Measurements from ENCODE around the gene HIVEP3.

HIVEP3 gene

GRCh38 chr1:41638086-41639024, 280.4 kb downstream of the HIVEP3 start:
- H3K27ac ChIP-seq (replicated peaks), result no peak overlapping the region
- no peak for DNase-seq (ENCODE audit: low read depth in 1 of 2, low spot score in 1 of 2)
- TF ChIP-seq POLR2AphosphoS5 (IDR thresholded peaks at IDR 0.05; ENCODE audit: low read depth) (no peak), SPI1 (IDR thresholded peaks at IDR 0.05; ENCODE audit: borderline replicate concordance, low read depth) (no peak)
- TF ChIP-seq, protein P1, sequence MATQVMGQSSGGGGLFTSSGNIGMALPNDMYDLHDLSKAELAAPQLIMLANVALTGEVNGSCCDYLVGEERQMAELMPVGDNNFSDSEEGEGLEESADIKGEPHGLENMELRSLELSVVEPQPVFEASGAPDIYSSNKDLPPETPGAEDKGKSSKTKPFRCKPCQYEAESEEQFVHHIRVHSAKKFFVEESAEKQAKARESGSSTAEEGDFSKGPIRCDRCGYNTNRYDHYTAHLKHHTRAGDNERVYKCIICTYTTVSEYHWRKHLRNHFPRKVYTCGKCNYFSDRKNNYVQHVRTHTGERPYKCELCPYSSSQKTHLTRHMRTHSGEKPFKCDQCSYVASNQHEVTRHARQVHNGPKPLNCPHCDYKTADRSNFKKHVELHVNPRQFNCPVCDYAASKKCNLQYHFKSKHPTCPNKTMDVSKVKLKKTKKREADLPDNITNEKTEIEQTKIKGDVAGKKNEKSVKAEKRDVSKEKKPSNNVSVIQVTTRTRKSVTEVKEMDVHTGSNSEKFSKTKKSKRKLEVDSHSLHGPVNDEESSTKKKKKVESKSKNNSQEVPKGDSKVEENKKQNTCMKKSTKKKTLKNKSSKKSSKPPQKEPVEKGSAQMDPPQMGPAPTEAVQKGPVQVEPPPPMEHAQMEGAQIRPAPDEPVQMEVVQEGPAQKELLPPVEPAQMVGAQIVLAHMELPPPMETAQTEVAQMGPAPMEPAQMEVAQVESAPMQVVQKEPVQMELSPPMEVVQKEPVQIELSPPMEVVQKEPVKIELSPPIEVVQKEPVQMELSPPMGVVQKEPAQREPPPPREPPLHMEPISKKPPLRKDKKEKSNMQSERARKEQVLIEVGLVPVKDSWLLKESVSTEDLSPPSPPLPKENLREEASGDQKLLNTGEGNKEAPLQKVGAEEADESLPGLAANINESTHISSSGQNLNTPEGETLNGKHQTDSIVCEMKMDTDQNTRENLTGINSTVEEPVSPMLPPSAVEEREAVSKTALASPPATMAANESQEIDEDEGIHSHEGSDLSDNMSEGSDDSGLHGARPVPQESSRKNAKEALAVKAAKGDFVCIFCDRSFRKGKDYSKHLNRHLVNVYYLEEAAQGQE (IDR thresholded peaks at IDR 0.05; ENCODE audit: insufficient replicate concordance, low read depth), result peak; percentile 40

DNA sequence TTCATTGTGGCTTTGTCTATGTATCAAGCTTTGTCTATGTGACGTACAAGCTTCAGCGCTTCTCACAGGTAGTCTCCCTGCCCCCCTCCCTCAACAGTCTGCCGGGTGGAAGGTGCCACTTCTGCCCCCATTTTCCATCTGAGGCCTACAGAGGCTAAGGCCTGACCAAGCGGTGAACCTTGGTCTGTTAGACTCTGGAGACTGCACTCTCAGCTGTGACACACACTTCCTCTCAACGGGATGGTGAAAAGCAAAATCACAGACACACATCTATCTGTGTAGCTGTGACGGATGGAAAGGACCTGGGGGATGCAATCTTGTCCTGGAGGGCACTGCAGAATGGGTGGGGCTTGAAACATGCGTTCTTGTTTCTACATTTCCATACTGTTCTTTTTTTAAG, 281.4 kb downstream of the HIVEP3 start:
- TF ChIP-seq GABPA (IDR thresholded peaks at IDR 0.05; ENCODE audit: low read depth) (no peak), POLR2AphosphoS5 (IDR thresholded peaks at IDR 0.05; ENCODE audit: low read depth) (no peak), SPI1 (IDR thresholded peaks at IDR 0.05; ENCODE audit: borderline replicate concordance, low read depth) (no peak), CTCF (IDR thresholded peaks at IDR 0.05; ENCODE audit: insufficient read depth, low read length) (no peak)
- TF ChIP-seq, protein P1 (IDR thresholded peaks at IDR 0.05; ENCODE audit: insufficient replicate concordance, low read depth), result no peak
- Histone ChIP-seq H3K4me3 (replicated peaks; ENCODE audit: insufficient read depth, low read length) (no peak overlapping the region), H3K27me3 (ENCODE audit: insufficient read depth, poor library complexity, severe bottlenecking) (no peaks in the 10 kb centered on the region), H3K27ac (replicated peaks) (no peak overlapping the region)
- DNase-seq (ENCODE audit: low read depth in 1 of 2, low spot score in 1 of 2), result no peak

More at GRCh38 chr1:41638086-41639024, 280.4 kb downstream of the HIVEP3 start:
- no peaks in the 10 kb centered on the region for H3K27me3 ChIP-seq (ENCODE audit: insufficient read depth, poor library complexity, severe bottlenecking)
- H3K4me3 ChIP-seq (replicated peaks; ENCODE audit: insufficient read depth, low read length), result no peak overlapping the region

DNA sequence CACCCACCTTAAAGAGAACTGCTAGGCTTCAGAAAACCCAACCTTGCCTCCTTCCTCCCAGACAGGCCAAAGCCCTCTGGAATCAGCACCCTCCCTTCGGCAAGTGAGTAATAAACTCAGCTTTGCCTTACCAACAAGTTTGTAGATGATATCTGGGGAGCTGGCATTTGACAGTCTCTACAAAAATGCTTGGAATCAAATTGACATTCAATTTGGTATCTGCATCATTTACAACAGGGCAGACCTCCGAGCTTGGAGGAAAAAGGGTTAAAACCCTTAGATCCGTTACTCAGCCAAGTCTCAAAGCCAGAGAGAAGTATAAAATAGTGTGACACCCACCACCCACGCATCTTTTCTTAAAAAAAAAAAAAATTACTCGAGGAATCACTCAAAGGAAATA, 285.0 kb downstream of the HIVEP3 start:
- no peak for DNase-seq (ENCODE audit: low read depth in 1 of 2, low spot score in 1 of 2)
- H3K27me3 ChIP-seq (ENCODE audit: insufficient read depth, poor library complexity, severe bottlenecking), result no peaks in the 10 kb centered on the region
- TF ChIP-seq GABPA (IDR thresholded peaks at IDR 0.05; ENCODE audit: low read depth) (no peak), SPI1 (IDR thresholded peaks at IDR 0.05; ENCODE audit: borderline replicate concordance, low read depth) (no peak), CTCF (IDR thresholded peaks at IDR 0.05; ENCODE audit: insufficient read depth, low read length) (no peak), POLR2AphosphoS5 (IDR thresholded peaks at IDR 0.05; ENCODE audit: low read depth) (no peak)
- TF ChIP-seq, protein P1 (IDR thresholded peaks at IDR 0.05; ENCODE audit: insufficient replicate concordance, low read depth), result no peak
- H3K4me3 ChIP-seq (replicated peaks; ENCODE audit: insufficient read depth, low read length), result no peak overlapping the region
- H3K27ac ChIP-seq (replicated peaks), result no peak overlapping the region
